K562 (cell line): ENCODE measurements around the gene EML5. TPM values are rescaled to one million over a fixed set of nuclear protein-coding genes. Genes with fewer than 3 reads are reported as not detected.

ENCODE experiments used
- ATAC-seq: fragments of 200-7000 bp; cut with Tn5 transposase; 3 replicates; pipeline ENCODE4 v1.9.1; 2020; ENCODE audit warnings: moderate library complexity
- BruUV-seq: library from RNA; stranded (reverse); fragments of 400-500 nt; replicated peaks from 2 replicates; lab custom pipeline; 2021; lab: Mats Ljungman, UMichigan
- CTCF ChIA-PET: fragments of 300-600 bp; formaldehyde crosslinking; extraction: SDS; loops from one replicate; lab custom pipeline; 2021; ENCODE audit warnings: low intra/inter-chr PET ratio; lab: Yijun Ruan, JAX
- POLR2A ChIA-PET: fragments of 300-600, 350-650 bp; sonication (Branson Sonifier 250); formaldehyde crosslinking; extraction: SDS; loops from one replicate; lab custom pipeline; 2021; ENCODE audit warnings: antibody characterized with exemption, inconsistent platforms; lab: Yijun Ruan, JAX
- DNase-seq, 4 experiments: peaks; one replicate each; pipeline versions ENCODE4 v3.0.0 to v3.0.0-alpha.2; 2011 to 2018; ENCODE audit warnings: low spot score in 3 of 4, mixed read lengths in 3 of 4; ENCODE audit errors: extremely low read depth in 1 of 4
- FAIRE-seq: peaks from 2 replicates; lab custom pipeline; 2011; peaks lifted over from hg19 to GRCh38; lab: Jason Lieb, UNC
- H2AFZ ChIP-seq: 2 replicates; pipeline ENCODE4 v1.6.0; 2011; ENCODE audit warnings: low read depth, low read length, control low read depth, inconsistent platforms
- H3K27ac ChIP-seq: fragments of 200-600 bp; 3 replicates; pipeline ENCODE4 v1.8.0; 2011; ENCODE audit warnings: low read depth, mild to moderate bottlenecking, control low read depth, inconsistent platforms, low read length, moderate library complexity, mixed read lengths; ENCODE audit errors: extremely low read depth
- H3K27me3 ChIP-seq, 2 experiments: fragments of 300-600 bp in 1 of 2; 2 replicates in 1 of 2; 3 replicates in 1 of 2; pipeline versions ENCODE4 v1.6.0 to v1.8.0; 2011; ENCODE audit warnings: inconsistent platforms in 2 of 2, low read length in 2 of 2, mild to moderate bottlenecking in 1 of 2, mixed read lengths in 1 of 2, moderate library complexity in 1 of 2; ENCODE audit not compliant: control insufficient read depth in 2 of 2, insufficient read depth in 2 of 2
- H3K36me3 ChIP-seq: fragments of 300-600 bp; 3 replicates; pipeline ENCODE4 v1.8.0; 2011; ENCODE audit warnings: mild to moderate bottlenecking, low read length, inconsistent platforms; ENCODE audit not compliant: control insufficient read depth, insufficient read depth
- H3K4me1 ChIP-seq, 2 experiments: fragments of 200-600 bp in 1 of 2; replicated peaks in 1 of 2; 2 replicates in 1 of 2; 3 replicates in 1 of 2; pipeline versions ENCODE4 v1.5.1 to v1.8.0; 2011; ENCODE audit warnings: inconsistent platforms in 2 of 2, low read length in 2 of 2, mild to moderate bottlenecking in 1 of 2, mixed read lengths in 1 of 2, moderate library complexity in 1 of 2; ENCODE audit not compliant: control insufficient read depth in 2 of 2, insufficient read depth in 2 of 2
- H3K4me2 ChIP-seq: 2 replicates; pipeline ENCODE4 v1.6.1; 2011; ENCODE audit warnings: low read length, control low read depth, inconsistent platforms, mixed read lengths; ENCODE audit not compliant: insufficient read depth
- H3K4me3 ChIP-seq: fragments of 200-600 bp; sonication (generic), shearing (Covaris generic); 2 replicates; pipeline ENCODE4 v1.5.1; 2016; ENCODE audit warnings: control low read depth, inconsistent platforms
- H3K79me2 ChIP-seq: fragments of 200-600 bp; 3 replicates; pipeline ENCODE4 v1.8.0; 2011; ENCODE audit warnings: low read length, inconsistent platforms; ENCODE audit not compliant: control insufficient read depth, insufficient read depth
- H3K9ac ChIP-seq, 2 experiments: 2 replicates each; pipeline versions ENCODE4 v1.6.0 to v1.6.1; 2011; ENCODE audit warnings: low read depth in 2 of 2, low read length in 2 of 2, control low read depth in 1 of 2, inconsistent platforms in 1 of 2, mild to moderate bottlenecking in 1 of 2, mixed read lengths in 1 of 2; ENCODE audit not compliant: insufficient read depth in 1 of 2
- H3K9me1 ChIP-seq: one replicate; pipeline ENCODE4 v1.6.0; 2011; ENCODE audit warnings: inconsistent platforms, mild to moderate bottlenecking, low read length, moderate library complexity; ENCODE audit not compliant: control insufficient read depth, insufficient read depth
- H3K9me3 ChIP-seq: replicated peaks from 2 replicates; pipeline ENCODE4 v1.5.1; 2011; ENCODE audit warnings: low read depth, low read length, inconsistent platforms; ENCODE audit not compliant: control insufficient read depth, insufficient read depth
- H4K20me1 ChIP-seq: replicated peaks from 2 replicates; pipeline ENCODE4 v1.6.1; 2011; ENCODE audit warnings: low read length, inconsistent platforms, mixed read lengths; ENCODE audit not compliant: control insufficient read depth, insufficient read depth
- EGR1 ChIP-seq: fragments of 450-650 bp; conservative IDR thresholded peaks from 2 replicates; pipeline ENCODE4 v1.6.1; 2017; ENCODE audit warnings: mild to moderate bottlenecking
- EHMT2 ChIP-seq: fragments of 450-650 bp; IDR thresholded peaks from 2 replicates; pipeline ENCODE4 v1.6.1; 2018; ENCODE audit warnings: antibody characterized with exemption
- KAT7 ChIP-seq: sonication (generic); formaldehyde crosslinking; IDR thresholded peaks from 2 replicates; pipeline ENCODE4 v1.8.0; 2022; ENCODE audit warnings: missing genetic modification reagents, mild to moderate bottlenecking, borderline replicate concordance
- KDM2B ChIP-seq: fragments of 250-450 bp; sonication (Bioruptor Pico); IDR thresholded peaks from 2 replicates; pipeline ENCODE4 v1.8.0; 2021; ENCODE audit warnings: mild to moderate bottlenecking, moderate library complexity
- MEF2D ChIP-seq: conservative IDR thresholded peaks from 2 replicates; pipeline ENCODE4 v1.6.1; 2016; ENCODE audit warnings: low read depth, missing genetic modification characterization, missing compliant biosample characterization
- MIER1 ChIP-seq: fragments of 450-650 bp; IDR thresholded peaks from 2 replicates; pipeline ENCODE4 v1.6.1; 2016; ENCODE audit warnings: antibody characterized with exemption, mild to moderate bottlenecking, low read depth
- MXI1 ChIP-seq: IDR thresholded peaks from 2 replicates; pipeline ENCODE4 v1.6.1; 2011; ENCODE audit warnings: low read depth, mild to moderate bottlenecking, improper control_type of control experiment, low read length
- POU5F1 ChIP-seq: fragments of 150-350 bp; IDR thresholded peaks from 2 replicates; pipeline ENCODE4 v1.6.1; 2014; ENCODE audit warnings: borderline replicate concordance, low read length, low read depth, mild to moderate bottlenecking; ENCODE audit not compliant: partially characterized antibody
- TFAP4 ChIP-seq: sonication (generic); formaldehyde crosslinking; IDR thresholded peaks from 2 replicates; pipeline ENCODE4 v1.8.0; 2022; ENCODE audit warnings: missing genetic modification reagents, mild to moderate bottlenecking, moderate library complexity, borderline replicate concordance
- WGBS: fragments of 100-300 bp; shearing (Covaris generic); methylation state at CpG from one replicate; pipeline ENCODE4 v1.1.6; 2016; ENCODE audit warnings: low coverage, mixed read lengths; ENCODE audit not compliant: insufficient coverage; ENCODE audit errors: missing lambda C conversion rate; 5-methylcytosine and 5-hydroxymethylcytosine counted together
- in situ Hi-C: fragments of 300-500 bp; cut with MboI; formaldehyde crosslinking; loops from 4 replicates; pipeline ENCODE4 v1.15.0; 2018; ENCODE audit warnings: inconsistent platforms, mixed read lengths
- intact Hi-C: fragments of 100-400 bp; cut with micrococcal nuclease; formaldehyde crosslinking; loops from 2 replicates; pipeline ENCODE4 v1.14.2; 2022
- polyA plus RNA-seq, 8 experiments: library from polyadenylated mRNA; depleted of rRNA in 4 of 8; stranded (reverse) in 5 of 8; unstranded in 3 of 8; fragments of >200 nt; fragmentation: Nextera tagmentation in 2 of 8; fragmentation: Illumina TruSeq in 1 of 8; extraction: Ambion mirVana in 2 of 8; extraction: Trizol in 1 of 8; gene quantifications; 2 replicates each; pipeline versions ENCODE4 v1.2.1 to v1.2.3, GENCODE V29; 2011 to 2014; ENCODE audit warnings: inconsistent platforms in 1 of 8, missing spikeins in 1 of 8
- total RNA-seq, 7 experiments: library from RNA; depleted of rRNA in 6 of 7; stranded (reverse); fragments of >200 nt in 6 of 7; fragmentation: Illumina TruSeq in 2 of 7; extraction: Trizol in 2 of 7; gene quantifications; 2 replicates each; pipeline versions ENCODE4 v1.2.1 to v1.2.3, GENCODE V29; 2011 to 2021; ENCODE audit warnings: low replicate concordance in 1 of 7
- TF ChIP-seq, protein P1 (sequence below): sonication (generic); formaldehyde crosslinking; IDR thresholded peaks from 2 replicates; pipeline ENCODE4 v1.8.1; 2023; ENCODE audit warnings: missing genetic modification reagents, mild to moderate bottlenecking, borderline replicate concordance

EML5 gene
- total and polyA plus RNA-seq, 9 of the 15 experiments (the other 6 are each of a cell fraction or from before 2014, with no cell fraction given) = 0.06 to 0.34 (median 0.22) TPM

DNA sequence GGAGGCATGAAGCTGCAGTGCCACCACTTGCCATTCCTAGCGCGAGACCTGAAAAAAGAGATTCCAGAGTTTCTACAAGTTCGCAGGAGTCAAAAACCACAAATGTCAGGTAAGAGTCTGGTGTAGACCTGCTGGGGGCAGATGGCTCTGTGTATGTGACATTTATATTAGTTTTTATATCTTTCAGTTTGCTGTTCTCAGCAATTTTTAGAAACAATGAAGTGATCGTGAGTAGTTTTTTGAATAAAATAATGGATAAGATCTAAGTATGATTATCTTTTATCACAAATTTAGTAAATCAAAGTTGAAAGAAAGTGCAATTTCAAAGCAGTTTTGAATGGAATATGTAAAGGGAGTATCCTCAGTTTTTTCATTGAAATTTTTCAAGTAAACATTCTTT lies 220.6 kb downstream of the EML5 start (continued):
- TF ChIP-seq TFAP4 (CRISPR knock-in tag) (no peak), MEF2D (no peak)
- TF ChIP-seq, all 486 proteins: peak for 0

GRCh38 chr14:88568196-88568595 lies 224.6 kb downstream of the EML5 start:
- H2AFZ ChIP-seq = no peak overlapping the region
- no peak overlapping the region for H3K4me3 ChIP-seq
- CTCF ChIA-PET = interaction anchor here (0.7 kb wide), 1 partner anchor 201 kb away, joined by 3 read pairs; no protein-coding TSS in a partner anchor
- in situ Hi-C loops = loop anchor here (25.0 kb wide), 1 partner anchor 581 kb away; the partner anchor contains the start of gene GALC
- POLR2A ChIA-PET = no interaction called here
- H3K4me2 ChIP-seq = no peak overlapping the region
- H3K27me3 ChIP-seq = no peaks in the 10 kb centered on the region
- WGBS = 92% methylated on average over 2 of the region's 3 CpGs
- ATAC-seq (no peak), DNase-seq (no peak), FAIRE-seq (no peak)
- no peaks in the 10 kb centered on the region for H3K9me3 ChIP-seq
- H3K4me1 ChIP-seq = no peaks in the 10 kb centered on the region; a peak in 1 of 5 replicates
- peaks cover 22% of the 10 kb centered on the region for H3K79me2 ChIP-seq
- BruUV-seq = no TSS peak
- H3K9me1 ChIP-seq = no peaks in the 10 kb centered on the region
- H3K27ac ChIP-seq = no peak overlapping the region
- H3K9ac ChIP-seq = no peak overlapping the region
- no peaks in the 10 kb centered on the region for H4K20me1 ChIP-seq
- H3K36me3 ChIP-seq = peaks cover 64% of the 10 kb centered on the region
- intact Hi-C loops = no loop called here
- TF ChIP-seq MIER1 (no peak), MXI1 (no peak), POU5F1 (no peak), KAT7 (no peak), EHMT2 (no peak), EGR1 (no peak), KDM2B (CRISPR knock-in tag) (no peak)
- TF ChIP-seq, protein P1, sequence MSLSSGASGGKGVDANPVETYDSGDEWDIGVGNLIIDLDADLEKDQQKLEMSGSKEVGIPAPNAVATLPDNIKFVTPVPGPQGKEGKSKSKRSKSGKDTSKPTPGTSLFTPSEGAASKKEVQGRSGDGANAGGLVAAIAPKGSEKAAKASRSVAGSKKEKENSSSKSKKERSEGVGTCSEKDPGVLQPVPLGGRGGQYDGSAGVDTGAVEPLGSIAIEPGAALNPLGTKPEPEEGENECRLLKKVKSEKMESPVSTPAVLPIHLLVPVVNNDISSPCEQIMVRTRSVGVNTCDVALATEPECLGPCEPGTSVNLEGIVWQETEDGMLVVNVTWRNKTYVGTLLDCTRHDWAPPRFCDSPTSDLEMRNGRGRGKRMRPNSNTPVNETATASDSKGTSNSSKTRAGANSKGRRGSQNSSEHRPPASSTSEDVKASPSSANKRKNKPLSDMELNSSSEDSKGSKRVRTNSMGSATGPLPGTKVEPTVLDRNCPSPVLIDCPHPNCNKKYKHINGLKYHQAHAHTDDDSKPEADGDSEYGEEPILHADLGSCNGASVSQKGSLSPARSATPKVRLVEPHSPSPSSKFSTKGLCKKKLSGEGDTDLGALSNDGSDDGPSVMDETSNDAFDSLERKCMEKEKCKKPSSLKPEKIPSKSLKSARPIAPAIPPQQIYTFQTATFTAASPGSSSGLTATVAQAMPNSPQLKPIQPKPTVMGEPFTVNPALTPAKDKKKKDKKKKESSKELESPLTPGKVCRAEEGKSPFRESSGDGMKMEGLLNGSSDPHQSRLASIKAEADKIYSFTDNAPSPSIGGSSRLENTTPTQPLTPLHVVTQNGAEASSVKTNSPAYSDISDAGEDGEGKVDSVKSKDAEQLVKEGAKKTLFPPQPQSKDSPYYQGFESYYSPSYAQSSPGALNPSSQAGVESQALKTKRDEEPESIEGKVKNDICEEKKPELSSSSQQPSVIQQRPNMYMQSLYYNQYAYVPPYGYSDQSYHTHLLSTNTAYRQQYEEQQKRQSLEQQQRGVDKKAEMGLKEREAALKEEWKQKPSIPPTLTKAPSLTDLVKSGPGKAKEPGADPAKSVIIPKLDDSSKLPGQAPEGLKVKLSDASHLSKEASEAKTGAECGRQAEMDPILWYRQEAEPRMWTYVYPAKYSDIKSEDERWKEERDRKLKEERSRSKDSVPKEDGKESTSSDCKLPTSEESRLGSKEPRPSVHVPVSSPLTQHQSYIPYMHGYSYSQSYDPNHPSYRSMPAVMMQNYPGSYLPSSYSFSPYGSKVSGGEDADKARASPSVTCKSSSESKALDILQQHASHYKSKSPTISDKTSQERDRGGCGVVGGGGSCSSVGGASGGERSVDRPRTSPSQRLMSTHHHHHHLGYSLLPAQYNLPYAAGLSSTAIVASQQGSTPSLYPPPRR (CRISPR knock-in tag) = no peak
